ENCODE results near the gene SLC39A12. TPM values are rescaled to one million over a fixed set of nuclear protein-coding genes. Genes with fewer than 3 reads are reported as not detected.

The SLC39A12 gene
- total and polyA plus RNA-seq, 2 of the 8 experiments (the other 6 are each of a cell fraction or from before 2014, with no cell fraction given): not detected

GRCh38 chr10:18005445-18005780, 53.7 kb downstream of the SLC39A12 start:
- Histone ChIP-seq H3K27ac (ENCODE audit: low read depth, low read length) (no peak overlapping the region), H4K8ac (ENCODE audit: extremely low read depth, insufficient read depth, low read length) (no peak overlapping the region), H4K20me1 (replicated peaks in 1 of 2; ENCODE audit: control insufficient read depth in 1 of 2, insufficient read depth in 2 of 2, low read length in 2 of 2) (no peaks in the 10 kb centered on the region), H3K79me1 (ENCODE audit: low read depth, low read length) (no peaks in the 10 kb centered on the region), H3K27me3 (replicated peaks in 1 of 4; ENCODE audit: control insufficient read depth in 3 of 4, extremely low read depth in 1 of 4, insufficient read depth in 3 of 4, low read length in 3 of 4) (no peaks in the 10 kb centered on the region), H3K4me3 (ENCODE audit: extremely low read depth in 1 of 4, insufficient read depth in 2 of 4, low read depth in 3 of 4, low read length in 4 of 4) (no peak overlapping the region; a peak in 1 of 8 replicates), H3K23me2 (ENCODE audit: low read depth, low read length) (no peaks in the 10 kb centered on the region; the same call in 1 of the 2 replicates), H2AFZ (ENCODE audit: low read length) (peak overlapping the region; percentile 62; the same call in 1 of the 2 replicates), H3K36me3 (ENCODE audit: control insufficient read depth in 2 of 4, insufficient read depth in 4 of 4, low read length in 3 of 4) (no peaks in the 10 kb centered on the region), H2BK12ac (ENCODE audit: low read depth, low read length) (no peak overlapping the region), H3K9ac (replicated peaks in 1 of 4; ENCODE audit: extremely low read depth in 1 of 4, low read depth in 3 of 4, low read length in 3 of 4) (no peak overlapping the region), H3K9me3 (ENCODE audit: insufficient read depth in 2 of 2, low read depth in 1 of 2, low read length in 1 of 2) (no peaks in the 10 kb centered on the region), H4K91ac (replicated peaks; ENCODE audit: insufficient read length, low read length) (no peak overlapping the region), H3K4me1 (replicated peaks in 1 of 4; ENCODE audit: control insufficient read depth in 3 of 4, insufficient read depth in 4 of 4, low read length in 3 of 4) (peaks cover 0 to 2% (median 0%) of the 10 kb centered on the region in 4 experiments; a peak in 2 of 7 replicates), H2BK120ac (replicated peaks; ENCODE audit: low read depth, low read length) (no peak overlapping the region), H2BK15ac (ENCODE audit: low read length) (no peak overlapping the region), H2BK5ac (ENCODE audit: low read depth, low read length) (no peak overlapping the region), H3K18ac (ENCODE audit: extremely low read depth, low read length) (no peak overlapping the region), H4K5ac (ENCODE audit: insufficient read length, low read depth, low read length) (no peak overlapping the region), H2AK5ac (ENCODE audit: low read depth, low read length) (no peak overlapping the region), H3K4me2 (ENCODE audit: insufficient read depth in 1 of 2, low read depth in 2 of 2, low read length in 2 of 2) (no peak overlapping the region), H3K23ac (ENCODE audit: insufficient read length) (no peak overlapping the region), H3K79me2 (ENCODE audit: control insufficient read depth in 1 of 2, insufficient read depth in 2 of 2, low read length in 2 of 2) (no peaks in the 10 kb centered on the region), H2BK20ac (ENCODE audit: low read length) (no peak overlapping the region), H3K14ac (ENCODE audit: insufficient read length) (no peak overlapping the region), H3K4ac (replicated peaks; ENCODE audit: insufficient read length, low read depth, low read length) (no peak overlapping the region), H3K56ac (replicated peaks; ENCODE audit: insufficient read length, low read depth, low read length) (no peak overlapping the region)
- no peak for DNase-seq (ENCODE audit: low read depth in 1 of 2, low spot score in 2 of 2)
- POLR2A ChIA-PET (ENCODE audit: partially characterized antibody): no interaction called here
- no peak for FAIRE-seq
- CTCF ChIA-PET (ENCODE audit: partially characterized antibody): interaction anchor here (0.6 to 1.9 kb wide), 3 partner anchors 99 to 400 kb away, joined by 3 to 7 read pairs (median 4); no protein-coding TSS in a partner anchor
- 63% methylated on average over 3 of the region's 3 CpGs; no CpG with 5 or more reads in 1 of the 2 experiments for WGBS, 2 experiments (ENCODE audit: extremely low coverage in 1 of 2, insufficient coverage in 1 of 2, insufficient read length in 1 of 2, insufficient replicate concordance in 2 of 2, low coverage in 1 of 2, low lambda C conversion rate in 2 of 2, missing lambda C conversion rate in 1 of 2)
- no peak for TF ChIP-seq SP2 (IDR thresholded peaks at IDR 0.05; ENCODE audit: low read length)
- TF ChIP-seq GABPA (IDR thresholded peaks at IDR 0.05; ENCODE audit: borderline replicate concordance, insufficient read depth, low read length): no peak
- TF ChIP-seq ZNF274 (IDR thresholded peaks at IDR 0.05; ENCODE audit: borderline replicate concordance, extremely low read depth, low read length): no peak
- TF ChIP-seq SP4 (IDR thresholded peaks at IDR 0.05; ENCODE audit: low read length): no peak
- TF ChIP-seq CTCF (IDR thresholded peaks at IDR 0.05; ENCODE audit: control extremely low read depth in 1 of 3, insufficient read depth in 1 of 3, low read depth in 1 of 3, low read length in 3 of 3): no peak
- TF ChIP-seq SIN3A (conservative IDR thresholded peaks at IDR 0.05 in 1 of 2, IDR thresholded peaks at IDR 0.05 in 1 of 2; ENCODE audit: low read depth in 1 of 2, low read length in 2 of 2): no peak
- TF ChIP-seq CREB1 (IDR thresholded peaks at IDR 0.05): no peak
- TF ChIP-seq RFX5 (IDR thresholded peaks at IDR 0.05; ENCODE audit: borderline replicate concordance, low read depth, low read length): no peak
- no peak for TF ChIP-seq FOSL1 (IDR thresholded peaks at IDR 0.05; ENCODE audit: insufficient read depth, low read depth, low read length)
- TF ChIP-seq SIRT6 (IDR thresholded peaks at IDR 0.05; ENCODE audit: low read length): no peak
- no peak for TF ChIP-seq USF2 (IDR thresholded peaks at IDR 0.05; ENCODE audit: low read length)
